LNCAP (cell line): ENCODE measurements around the gene REN.
A peak's percentile ranks its signal among the peaks of the same experiment; 100 is the strongest.

Experiments
- TF ChIP-seq, protein P1 (sequence below): fragments of 450-650 bp; IDR thresholded peaks from 2 replicates; pipeline ENCODE4 v1.5.1; 2017; ENCODE audit warnings: mild to moderate bottlenecking

Gene REN

GRCh38 chr1:204132718-204133117, 33.4 kb downstream of the REN start:
- TF ChIP-seq, protein P1, sequence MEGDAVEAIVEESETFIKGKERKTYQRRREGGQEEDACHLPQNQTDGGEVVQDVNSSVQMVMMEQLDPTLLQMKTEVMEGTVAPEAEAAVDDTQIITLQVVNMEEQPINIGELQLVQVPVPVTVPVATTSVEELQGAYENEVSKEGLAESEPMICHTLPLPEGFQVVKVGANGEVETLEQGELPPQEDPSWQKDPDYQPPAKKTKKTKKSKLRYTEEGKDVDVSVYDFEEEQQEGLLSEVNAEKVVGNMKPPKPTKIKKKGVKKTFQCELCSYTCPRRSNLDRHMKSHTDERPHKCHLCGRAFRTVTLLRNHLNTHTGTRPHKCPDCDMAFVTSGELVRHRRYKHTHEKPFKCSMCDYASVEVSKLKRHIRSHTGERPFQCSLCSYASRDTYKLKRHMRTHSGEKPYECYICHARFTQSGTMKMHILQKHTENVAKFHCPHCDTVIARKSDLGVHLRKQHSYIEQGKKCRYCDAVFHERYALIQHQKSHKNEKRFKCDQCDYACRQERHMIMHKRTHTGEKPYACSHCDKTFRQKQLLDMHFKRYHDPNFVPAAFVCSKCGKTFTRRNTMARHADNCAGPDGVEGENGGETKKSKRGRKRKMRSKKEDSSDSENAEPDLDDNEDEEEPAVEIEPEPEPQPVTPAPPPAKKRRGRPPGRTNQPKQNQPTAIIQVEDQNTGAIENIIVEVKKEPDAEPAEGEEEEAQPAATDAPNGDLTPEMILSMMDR: no peak

GRCh38 chr1:204131978-204132377, 34.2 kb downstream of the REN start:
- TF ChIP-seq, protein P1: no peak

DNA sequence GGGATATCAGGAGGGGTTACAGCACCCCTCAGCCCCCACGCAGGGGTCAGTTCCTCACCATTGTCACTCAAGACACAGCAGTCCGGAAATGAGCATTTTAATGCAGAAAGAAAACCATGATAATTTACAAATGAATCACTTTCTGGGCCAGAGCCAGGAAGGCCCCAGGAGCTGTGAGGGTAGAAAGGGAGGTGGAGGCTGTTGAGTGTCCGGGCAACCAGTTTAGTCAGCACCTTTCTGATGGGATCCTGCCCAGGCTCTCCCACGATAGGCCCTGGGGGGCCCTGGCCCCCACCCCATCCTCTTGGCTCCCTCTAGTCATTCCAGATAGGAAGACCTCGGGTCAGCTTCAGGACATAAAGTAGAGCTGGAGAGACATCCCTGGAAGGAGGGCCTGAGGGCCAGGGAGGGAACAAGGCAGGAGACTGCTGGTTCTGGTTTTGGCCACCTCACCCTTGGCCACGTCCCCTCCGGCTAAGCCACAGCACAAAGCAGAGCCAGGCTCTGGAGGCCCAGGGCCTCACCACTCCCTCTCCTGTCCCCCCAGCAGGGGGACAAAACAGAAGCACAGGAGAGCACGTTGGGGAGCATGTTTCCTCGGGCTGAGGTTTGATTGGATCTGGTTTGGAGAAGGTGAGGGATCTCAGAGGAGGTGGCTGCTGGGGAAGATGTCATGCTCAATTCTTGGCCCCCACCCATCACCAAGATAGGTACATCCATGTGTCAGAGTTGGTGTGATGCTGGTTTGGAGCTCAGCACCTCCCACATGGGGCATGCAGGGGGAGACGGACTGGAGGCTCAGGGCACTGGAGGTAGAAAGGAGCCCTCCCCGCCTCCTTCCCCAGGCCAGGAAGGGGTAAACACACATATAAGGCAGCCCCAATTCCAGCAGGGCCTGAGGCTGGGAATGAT, 34.9 kb downstream of the REN start:
- TF ChIP-seq, protein P1: no peak

DNA sequence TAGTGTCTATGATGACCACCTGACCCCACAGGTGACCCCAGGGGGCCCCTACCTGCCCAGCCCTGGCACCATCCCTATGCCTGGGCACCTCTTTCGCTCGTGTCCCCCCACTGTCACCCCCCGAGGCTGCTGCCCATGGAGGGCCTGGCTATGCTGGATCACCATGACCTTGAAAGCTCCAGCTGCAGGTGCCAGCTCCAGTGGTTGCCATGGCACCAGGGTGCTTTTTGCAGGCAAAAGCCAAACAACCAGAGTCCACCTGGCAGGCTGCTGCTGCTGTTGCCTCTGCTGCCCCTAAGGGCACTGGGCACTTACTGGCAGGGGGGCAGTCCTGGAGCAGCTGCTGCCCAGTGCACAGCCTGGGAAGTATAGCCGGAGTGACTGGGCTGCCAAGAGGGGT, 36.0 kb downstream of the REN start:
- TF ChIP-seq, protein P1: no peak

DNA sequence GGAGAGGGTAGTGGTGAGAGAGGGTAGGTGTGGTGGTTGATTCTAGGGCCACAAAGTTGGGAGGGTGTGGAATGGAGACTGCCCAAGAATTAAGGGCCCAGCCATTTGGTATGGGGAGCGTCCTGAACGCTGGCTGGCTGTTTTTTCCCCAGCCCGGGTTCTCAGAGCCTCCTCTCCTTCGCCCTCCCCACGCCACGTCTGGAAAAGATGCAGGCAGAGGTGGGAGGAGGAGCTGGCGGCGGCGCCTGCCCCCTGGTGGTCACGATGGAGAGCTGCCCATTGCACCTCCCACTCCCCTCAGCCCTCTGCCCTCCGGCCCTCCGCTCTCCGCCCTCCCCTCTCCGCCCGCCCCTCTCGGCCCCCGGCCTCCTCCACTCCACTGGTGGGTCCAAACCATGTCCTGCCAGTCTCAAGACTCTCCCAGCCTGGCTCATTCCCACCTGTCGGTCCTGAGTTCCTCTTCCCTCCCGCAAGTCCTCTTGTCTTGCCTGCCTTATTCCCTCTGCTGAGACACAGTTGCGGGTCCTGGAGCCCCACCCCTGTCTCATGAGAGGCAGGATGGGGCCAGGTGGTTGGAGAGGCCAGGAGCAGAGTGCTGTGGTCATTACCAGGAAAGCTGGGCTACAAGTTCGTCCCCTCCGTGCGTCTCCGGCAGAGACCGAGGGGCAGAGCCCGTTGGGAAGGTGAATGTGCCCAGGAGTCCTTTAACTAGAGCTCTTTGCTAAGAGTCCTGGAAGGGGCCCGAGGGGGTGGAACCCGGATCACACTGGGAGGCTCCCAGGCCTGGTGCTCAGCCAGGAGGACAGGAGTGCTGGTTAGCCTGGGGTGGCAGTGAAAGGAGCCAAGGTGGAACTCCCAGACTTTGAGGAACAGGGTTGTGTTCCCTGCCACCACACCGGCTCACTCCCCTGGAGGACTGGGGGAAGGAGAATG, 36.9 kb downstream of the REN start:
- TF ChIP-seq, protein P1: peak; percentile 92

- TF ChIP-seq, protein P1: no peak
Observed at GRCh38 chr1:204128464-204128963, 37.6 kb downstream of the REN start.

- TF ChIP-seq, protein P1: peak; percentile 100
Observed at GRCh38 chr1:204127597-204128242, 38.4 kb downstream of the REN start.
